ENCODE results near the gene MYO7A. TPM values are rescaled to one million over a fixed set of nuclear protein-coding genes. Genes with fewer than 3 reads are reported as not detected.

Gene MYO7A
- total RNA-seq, 2 experiments from 2014 or later, result not detected

DNA sequence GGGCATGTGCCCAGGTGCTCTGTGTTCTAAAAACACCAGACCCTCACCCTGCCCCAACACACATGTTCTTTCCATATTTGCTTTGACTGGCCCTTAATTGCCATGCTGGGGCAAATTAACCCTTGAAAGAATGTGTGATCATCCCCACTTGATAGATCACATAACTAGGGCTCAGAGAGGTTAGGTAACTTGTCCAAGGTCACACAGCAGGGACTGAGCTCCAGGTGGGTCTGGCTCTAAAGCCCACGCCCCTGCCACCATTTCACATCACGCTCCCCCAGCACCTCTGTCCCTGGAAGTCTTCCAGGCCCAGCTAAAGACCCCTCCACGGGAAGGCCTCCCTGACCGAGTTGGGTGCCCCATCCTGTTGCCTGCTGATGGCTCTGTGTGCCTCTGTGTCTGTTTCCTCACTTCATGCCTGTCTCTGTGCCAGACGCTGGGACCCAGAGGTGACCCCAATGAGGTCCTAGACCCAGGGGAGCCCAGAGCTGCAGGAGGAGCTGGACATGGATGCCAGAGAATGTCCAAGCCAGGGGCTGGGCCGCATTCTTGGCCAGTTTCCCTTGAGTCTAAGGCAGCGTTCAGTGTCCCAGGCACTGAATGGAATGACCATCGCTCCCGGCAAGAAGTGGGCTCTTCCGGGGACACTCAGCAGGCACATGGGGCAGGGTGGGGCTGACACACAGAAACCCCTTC lies 79.7 kb downstream of the MYO7A start:
- no peak for DNase-seq
- CTCF ChIA-PET, result no interaction called here
- no peak overlapping the region for H3K27ac Mint-ChIP-seq
- no peak overlapping the region for H3K4me3 Mint-ChIP-seq
- H3K9me3 Mint-ChIP-seq, result no peaks in the 10 kb centered on the region
- intact Hi-C loops (cut with micrococcal nuclease), result no loop called here
- no peaks in the 10 kb centered on the region for H3K36me3 Mint-ChIP-seq (ENCODE audit: low read depth)
- no peaks in the 10 kb centered on the region for H3K27me3 Mint-ChIP-seq (ENCODE audit: low read depth)
- no peaks in the 10 kb centered on the region for H3K4me1 Mint-ChIP-seq (ENCODE audit: low read depth)

DNA sequence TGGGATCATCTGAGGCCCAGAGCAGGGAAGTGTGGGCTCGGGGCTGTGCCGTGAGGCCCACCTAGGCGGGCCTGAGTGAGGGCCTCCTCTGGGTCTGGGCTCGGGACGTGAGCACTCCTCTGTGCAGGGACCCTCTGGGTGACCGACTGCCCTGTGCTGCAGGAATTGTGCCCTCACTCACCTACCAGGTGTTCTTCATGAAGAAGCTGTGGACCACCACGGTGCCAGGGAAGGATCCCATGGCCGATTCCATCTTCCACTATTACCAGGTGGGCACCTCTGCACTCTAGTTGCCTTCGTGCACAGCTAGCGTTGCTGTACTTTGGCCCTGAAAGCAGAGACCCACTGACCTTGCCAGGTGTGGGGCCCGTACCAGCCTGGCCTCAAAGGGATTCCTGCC lies 80.5 kb downstream of the MYO7A start:
- H3K4me1 Mint-ChIP-seq (ENCODE audit: low read depth), result no peaks in the 10 kb centered on the region
- no peaks in the 10 kb centered on the region for H3K36me3 Mint-ChIP-seq (ENCODE audit: low read depth)
- H3K27ac Mint-ChIP-seq, result no peak overlapping the region
- CTCF ChIA-PET, result no interaction called here
- no peaks in the 10 kb centered on the region for H3K27me3 Mint-ChIP-seq (ENCODE audit: low read depth)
- no peak overlapping the region for H3K4me3 Mint-ChIP-seq
- H3K9me3 Mint-ChIP-seq, result no peaks in the 10 kb centered on the region
- intact Hi-C loops (cut with micrococcal nuclease), result no loop called here
- no peak for DNase-seq

DNA sequence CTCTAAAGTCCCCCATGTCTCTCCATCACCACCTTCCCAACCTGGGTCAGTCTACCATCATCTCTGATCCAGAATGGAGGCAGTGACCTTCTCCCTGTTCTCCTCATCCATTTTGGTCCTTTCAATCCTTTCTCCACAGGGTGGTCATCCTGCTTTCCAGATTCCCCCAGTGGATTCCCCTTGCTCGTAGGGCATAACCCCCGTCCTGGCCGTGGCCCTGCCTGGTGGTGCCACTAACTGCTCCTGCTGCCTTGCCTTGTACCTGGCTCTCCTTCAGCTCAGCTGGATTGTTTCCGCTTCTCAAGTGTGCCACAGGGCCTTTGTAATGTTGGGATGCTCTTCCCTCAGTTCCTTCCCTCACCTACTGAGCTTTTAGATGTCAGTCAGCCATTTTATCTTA lies 81.6 kb downstream of the MYO7A start:
- Mint-ChIP-seq H3K9me3 (no peaks in the 10 kb centered on the region), H3K27me3 (ENCODE audit: low read depth) (no peaks in the 10 kb centered on the region), H3K27ac (no peak overlapping the region), H3K4me3 (no peak overlapping the region), H3K4me1 (ENCODE audit: low read depth) (no peaks in the 10 kb centered on the region), H3K36me3 (ENCODE audit: low read depth) (no peaks in the 10 kb centered on the region)
- intact Hi-C loops (cut with micrococcal nuclease), result no loop called here
- DNase-seq, result no peak
- CTCF ChIA-PET, result no interaction called here

DNA sequence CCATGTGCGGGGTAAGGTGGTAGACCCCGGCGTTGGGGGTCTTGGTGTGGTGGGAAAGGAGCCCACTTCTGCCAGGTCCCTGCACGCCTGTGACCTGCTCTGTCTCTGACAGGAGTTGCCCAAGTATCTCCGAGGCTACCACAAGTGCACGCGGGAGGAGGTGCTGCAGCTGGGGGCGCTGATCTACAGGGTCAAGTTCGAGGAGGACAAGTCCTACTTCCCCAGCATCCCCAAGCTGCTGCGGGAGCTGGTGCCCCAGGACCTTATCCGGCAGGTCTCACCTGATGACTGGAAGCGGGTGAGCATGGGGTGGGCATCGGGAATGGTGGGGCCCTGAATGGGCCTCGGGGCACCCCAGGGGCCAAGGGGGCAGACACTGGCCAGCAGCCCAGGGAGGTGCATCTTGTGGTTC lies 83.0 kb downstream of the MYO7A start:
- Mint-ChIP-seq H3K9me3 (no peaks in the 10 kb centered on the region), H3K4me1 (ENCODE audit: low read depth) (no peaks in the 10 kb centered on the region), H3K4me3 (no peak overlapping the region), H3K27me3 (ENCODE audit: low read depth) (no peaks in the 10 kb centered on the region), H3K36me3 (ENCODE audit: low read depth) (no peaks in the 10 kb centered on the region), H3K27ac (no peak overlapping the region)
- no peak for DNase-seq
- intact Hi-C loops (cut with micrococcal nuclease), result no loop called here
- CTCF ChIA-PET, result no interaction called here

DNA sequence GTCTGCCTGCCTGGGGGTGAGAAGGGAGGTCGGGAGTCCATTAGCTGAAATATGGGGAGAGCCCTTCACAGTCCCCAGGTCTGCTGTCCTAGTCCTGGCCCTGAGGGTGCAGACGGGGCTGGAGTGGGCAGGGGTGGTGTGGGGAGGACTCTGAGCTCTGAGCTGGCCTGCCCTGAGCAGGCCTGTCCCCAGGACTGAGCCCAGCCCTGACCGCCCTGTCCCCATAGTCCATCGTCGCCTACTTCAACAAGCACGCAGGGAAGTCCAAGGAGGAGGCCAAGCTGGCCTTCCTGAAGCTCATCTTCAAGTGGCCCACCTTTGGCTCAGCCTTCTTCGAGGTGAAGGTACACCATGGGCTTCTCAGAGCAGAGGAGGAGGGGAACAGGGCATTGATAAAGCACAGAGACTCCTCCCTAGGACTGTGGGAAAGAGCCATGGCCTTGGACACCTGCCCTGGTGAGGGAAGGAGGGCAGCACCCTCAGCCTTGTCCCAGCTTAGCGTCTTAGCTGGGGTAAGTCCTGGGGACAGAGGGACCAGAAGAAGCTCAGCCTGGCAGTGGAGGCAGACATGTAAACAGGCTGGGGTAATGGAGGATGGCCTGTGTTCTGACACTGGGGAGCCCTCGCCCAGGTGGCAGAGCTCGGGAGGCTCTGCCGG lies 83.7 kb downstream of the MYO7A start:
- no peaks in the 10 kb centered on the region for H3K4me1 Mint-ChIP-seq (ENCODE audit: low read depth)
- CTCF ChIA-PET, result interaction anchor here (0.9 kb wide), 1 partner anchor 18 kb away, joined by 3 read pairs; no protein-coding TSS in a partner anchor
- H3K27me3 Mint-ChIP-seq (ENCODE audit: low read depth), result no peaks in the 10 kb centered on the region
- no peak overlapping the region for H3K27ac Mint-ChIP-seq
- DNase-seq, result no peak
- no peaks in the 10 kb centered on the region for H3K9me3 Mint-ChIP-seq
- H3K4me3 Mint-ChIP-seq, result no peak overlapping the region
- H3K36me3 Mint-ChIP-seq (ENCODE audit: low read depth), result no peaks in the 10 kb centered on the region
- intact Hi-C loops (cut with micrococcal nuclease), result no loop called here

DNA sequence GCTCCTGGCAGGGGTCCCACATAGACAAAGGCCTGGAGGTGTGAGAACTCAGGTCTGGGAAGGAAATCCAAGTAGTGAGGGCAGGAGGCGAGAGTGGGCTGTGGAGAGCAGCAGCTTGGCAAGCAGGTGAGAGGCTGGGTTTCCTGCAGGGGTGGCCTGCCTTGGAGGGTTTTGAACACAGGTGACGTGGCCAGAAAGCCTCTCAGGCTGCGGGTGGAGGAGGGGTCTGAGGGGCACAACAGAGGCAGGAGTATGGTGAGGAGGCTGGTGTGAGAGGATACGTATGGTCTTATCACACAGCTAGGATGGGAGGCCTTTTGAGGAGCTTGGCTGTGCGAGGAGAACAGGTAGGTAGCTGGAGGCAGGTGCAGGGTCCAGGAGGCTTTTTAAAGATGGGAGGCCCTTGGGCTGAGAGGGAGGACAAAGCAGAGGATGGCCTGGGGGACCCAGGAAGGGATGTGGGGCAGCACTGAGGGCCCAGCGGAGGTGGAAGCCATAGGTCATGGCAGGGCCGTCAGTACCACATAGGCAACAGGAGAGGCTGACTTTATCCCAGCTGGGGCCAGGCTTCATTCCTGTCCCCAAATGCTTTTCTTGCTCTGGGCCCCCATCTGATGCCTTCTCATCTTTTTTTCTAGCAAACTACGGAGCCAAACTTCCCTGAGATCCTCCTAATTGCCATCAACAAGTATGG lies 84.4 kb downstream of the MYO7A start:
- H3K4me3 Mint-ChIP-seq, result no peak overlapping the region
- DNase-seq, result no peak
- no peaks in the 10 kb centered on the region for H3K4me1 Mint-ChIP-seq (ENCODE audit: low read depth)
- CTCF ChIA-PET, result interaction anchor here (0.9 kb wide), 1 partner anchor 19 kb away, joined by 3 read pairs; no protein-coding TSS in a partner anchor
- no peaks in the 10 kb centered on the region for H3K27me3 Mint-ChIP-seq (ENCODE audit: low read depth)
- H3K9me3 Mint-ChIP-seq, result no peaks in the 10 kb centered on the region
- no peak overlapping the region for H3K27ac Mint-ChIP-seq
- H3K36me3 Mint-ChIP-seq (ENCODE audit: low read depth), result no peaks in the 10 kb centered on the region
- intact Hi-C loops (cut with micrococcal nuclease), result no loop called here

DNA sequence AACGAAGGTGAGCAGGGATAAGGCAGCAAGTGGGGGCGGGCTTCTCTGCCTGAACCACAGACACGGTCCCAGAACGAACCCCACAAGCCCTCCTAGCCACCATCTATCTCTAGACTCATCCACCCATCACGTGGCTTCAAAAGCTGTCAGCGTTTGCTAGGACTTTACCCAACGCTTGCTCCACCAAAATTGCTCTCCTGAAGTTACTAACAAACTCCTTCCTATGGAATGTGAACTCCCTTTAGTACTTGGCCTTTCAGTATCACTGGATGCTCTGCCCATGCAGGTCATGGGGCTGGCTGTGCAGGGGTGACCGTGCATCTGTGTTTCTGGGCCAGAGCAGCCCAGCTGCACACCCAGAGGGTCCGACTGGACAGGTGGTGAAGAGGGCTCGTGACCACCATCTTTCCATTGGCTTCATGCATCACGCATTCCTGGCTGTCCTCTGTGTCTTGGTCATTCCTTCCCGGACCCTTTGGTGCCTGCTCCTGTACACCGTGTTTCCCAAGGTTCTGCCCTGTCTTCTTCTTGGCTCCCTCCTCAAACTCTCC lies 85.1 kb downstream of the MYO7A start:
- no peaks in the 10 kb centered on the region for H3K36me3 Mint-ChIP-seq (ENCODE audit: low read depth)
- no peaks in the 10 kb centered on the region for H3K27me3 Mint-ChIP-seq (ENCODE audit: low read depth)

DNA sequence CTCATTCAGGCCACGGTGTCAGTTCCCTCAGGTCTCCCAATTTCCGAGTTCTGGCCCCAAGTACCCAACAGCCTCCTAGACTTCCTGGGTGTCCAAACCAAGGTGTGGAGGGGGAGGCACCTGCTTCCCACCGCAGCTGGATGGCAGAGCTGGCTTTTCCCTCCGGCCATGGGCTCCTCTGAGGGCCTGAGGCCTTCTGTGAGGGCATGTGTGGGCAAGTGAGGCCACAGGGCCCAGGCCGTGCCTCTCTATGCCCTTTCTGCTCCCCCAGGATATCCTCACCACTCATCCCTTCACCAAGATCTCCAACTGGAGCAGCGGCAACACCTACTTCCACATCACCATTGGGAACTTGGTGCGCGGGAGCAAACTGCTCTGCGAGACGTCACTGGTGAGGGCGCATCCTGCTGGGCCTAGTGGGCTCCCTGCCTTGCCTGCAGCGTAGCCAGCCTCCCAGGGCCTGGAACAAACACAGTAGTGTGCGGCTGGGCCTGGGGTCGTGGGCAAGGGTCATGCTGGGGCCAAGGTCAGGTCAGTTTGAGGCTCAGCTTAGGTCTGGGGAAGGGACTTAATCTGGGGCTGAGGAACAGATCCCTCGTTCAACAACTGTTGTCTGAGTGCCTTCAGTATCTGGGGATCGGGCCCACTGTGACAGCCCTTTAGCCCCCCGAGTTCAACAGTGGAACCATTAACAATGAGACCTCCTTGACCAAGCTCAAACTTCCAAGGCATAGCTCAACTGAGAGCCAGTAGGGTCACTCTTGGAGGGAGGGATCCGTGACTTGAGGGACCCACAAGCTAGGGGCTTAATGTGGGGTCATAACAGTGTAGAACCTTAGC lies 85.8 kb downstream of the MYO7A start:
- Mint-ChIP-seq H3K4me3 (no peak overlapping the region), H3K36me3 (ENCODE audit: low read depth) (no peaks in the 10 kb centered on the region), H3K4me1 (ENCODE audit: low read depth) (no peaks in the 10 kb centered on the region), H3K9me3 (no peaks in the 10 kb centered on the region), H3K27me3 (ENCODE audit: low read depth) (no peaks in the 10 kb centered on the region), H3K27ac (no peak overlapping the region)
- intact Hi-C loops (cut with micrococcal nuclease), result no loop called here
- no peak for DNase-seq
- CTCF ChIA-PET, result no interaction called here

More for the DNA sequence above, 85.1 kb downstream of the MYO7A start:
- intact Hi-C loops (cut with micrococcal nuclease), result no loop called here
- no peak for DNase-seq
- H3K4me3 Mint-ChIP-seq, result no peak overlapping the region
- H3K9me3 Mint-ChIP-seq, result no peaks in the 10 kb centered on the region
- no peaks in the 10 kb centered on the region for H3K4me1 Mint-ChIP-seq (ENCODE audit: low read depth)
- CTCF ChIA-PET, result no interaction called here
- H3K27ac Mint-ChIP-seq, result no peak overlapping the region

DNA sequence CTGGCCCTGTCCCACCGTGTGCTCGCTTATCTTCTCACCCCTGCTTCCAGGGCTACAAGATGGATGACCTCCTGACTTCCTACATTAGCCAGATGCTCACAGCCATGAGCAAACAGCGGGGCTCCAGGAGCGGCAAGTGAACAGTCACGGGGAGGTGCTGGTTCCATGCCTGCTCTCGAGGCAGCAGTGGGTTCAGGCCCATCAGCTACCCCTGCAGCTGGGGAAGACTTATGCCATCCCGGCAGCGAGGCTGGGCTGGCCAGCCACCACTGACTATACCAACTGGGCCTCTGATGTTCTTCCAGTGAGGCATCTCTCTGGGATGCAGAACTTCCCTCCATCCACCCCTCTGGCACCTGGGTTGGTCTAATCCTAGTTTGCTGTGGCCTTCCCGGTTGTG lies 86.5 kb downstream of the MYO7A start:
- Mint-ChIP-seq H3K4me3 (no peak overlapping the region), H3K4me1 (ENCODE audit: low read depth) (no peaks in the 10 kb centered on the region), H3K9me3 (no peaks in the 10 kb centered on the region), H3K27me3 (ENCODE audit: low read depth) (no peaks in the 10 kb centered on the region), H3K36me3 (ENCODE audit: low read depth) (no peaks in the 10 kb centered on the region), H3K27ac (no peak overlapping the region)
- no peak for DNase-seq
- intact Hi-C loops (cut with micrococcal nuclease), result no loop called here
- CTCF ChIA-PET, result interaction anchor here (0.6 kb wide), 1 partner anchor 230 kb away, joined by 4 read pairs; no protein-coding TSS in a partner anchor

DNA sequence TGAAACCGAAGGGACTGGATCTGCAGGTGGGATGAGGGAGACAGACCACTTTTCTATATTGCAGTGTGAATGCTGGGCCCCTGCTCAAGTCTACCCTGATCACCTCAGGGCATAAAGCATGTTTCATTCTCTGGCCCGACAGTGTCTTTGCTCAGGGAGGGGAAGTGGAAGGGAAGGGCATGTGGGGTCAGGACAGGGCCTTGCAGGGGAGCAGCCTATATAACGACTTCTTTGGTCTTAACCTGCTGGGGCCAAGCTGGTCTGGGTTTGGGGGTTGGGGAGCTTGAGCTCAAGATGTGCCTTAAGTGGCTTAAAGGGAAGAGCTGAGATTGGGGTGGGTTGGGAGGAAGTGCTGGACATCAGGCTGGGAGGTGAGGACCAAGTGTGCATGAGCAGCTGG lies 87.1 kb downstream of the MYO7A start:
- intact Hi-C loops (cut with micrococcal nuclease), result no loop called here
- Mint-ChIP-seq H3K9me3 (no peaks in the 10 kb centered on the region), H3K4me3 (no peak overlapping the region), H3K36me3 (ENCODE audit: low read depth) (no peaks in the 10 kb centered on the region), H3K27me3 (ENCODE audit: low read depth) (peaks cover 5% of the 10 kb centered on the region), H3K27ac (no peak overlapping the region), H3K4me1 (ENCODE audit: low read depth) (no peaks in the 10 kb centered on the region)
- CTCF ChIA-PET, result interaction anchor here (0.6 kb wide), 1 partner anchor 229 kb away, joined by 4 read pairs; no protein-coding TSS in a partner anchor
- DNase-seq, result no peak

DNA sequence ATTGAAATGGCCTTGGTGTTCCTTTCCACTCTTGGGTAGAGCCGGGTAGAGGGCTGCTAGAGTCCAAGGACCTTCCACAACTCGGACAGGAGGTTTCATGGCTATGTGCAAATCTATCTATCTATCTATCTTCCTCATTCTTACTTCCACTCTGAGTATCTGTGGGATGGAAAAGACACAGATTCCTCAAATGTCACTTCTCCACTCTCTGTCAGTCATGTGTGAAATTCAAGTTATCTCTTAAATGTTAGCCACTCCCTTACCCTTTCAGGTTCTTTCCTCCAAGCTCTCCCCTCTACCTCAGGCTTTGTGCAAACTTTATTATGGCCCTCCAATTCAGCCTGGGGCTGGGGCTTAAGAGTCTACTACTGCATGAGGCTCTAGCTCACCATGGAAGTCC lies 89.1 kb downstream of the MYO7A start:
- Mint-ChIP-seq H3K4me1 (ENCODE audit: low read depth) (no peaks in the 10 kb centered on the region), H3K9me3 (no peaks in the 10 kb centered on the region)

DNA sequence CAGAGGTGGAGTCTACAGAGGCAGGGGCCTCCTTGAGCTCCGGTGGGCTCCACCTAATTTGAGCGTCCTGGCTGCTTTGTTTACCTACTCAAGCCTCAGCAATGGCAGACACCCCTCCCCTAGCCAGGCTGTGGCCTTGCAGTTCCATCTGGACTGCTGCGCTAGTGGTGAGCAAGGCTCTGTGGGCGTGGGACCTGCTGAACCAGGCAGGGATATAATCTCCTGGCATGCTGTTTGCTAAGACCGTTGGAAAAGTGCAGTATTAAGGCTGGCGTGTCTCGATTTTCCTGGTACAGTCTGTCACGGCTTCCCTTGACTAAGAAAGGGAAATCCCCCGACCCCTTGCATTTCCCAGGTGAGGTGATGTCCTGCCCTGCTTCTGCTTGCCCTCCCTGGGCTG lies 95.8 kb downstream of the MYO7A start:
- H3K27me3 Mint-ChIP-seq (ENCODE audit: low read depth), result peaks cover 21% of the 10 kb centered on the region
- H3K27ac Mint-ChIP-seq, result no peak overlapping the region

More for the DNA sequence above, 89.1 kb downstream of the MYO7A start:
- Mint-ChIP-seq H3K4me3 (no peak overlapping the region), H3K36me3 (ENCODE audit: low read depth) (no peaks in the 10 kb centered on the region), H3K27me3 (ENCODE audit: low read depth) (peaks cover 12% of the 10 kb centered on the region), H3K27ac (no peak overlapping the region)
- DNase-seq, result no peak
- CTCF ChIA-PET, result no interaction called here
- intact Hi-C loops (cut with micrococcal nuclease), result no loop called here

More for the DNA sequence above, 95.8 kb downstream of the MYO7A start:
- H3K4me1 Mint-ChIP-seq (ENCODE audit: low read depth), result no peaks in the 10 kb centered on the region
- H3K4me3 Mint-ChIP-seq, result no peak overlapping the region
- DNase-seq, result no peak
- intact Hi-C loops (cut with micrococcal nuclease), result no loop called here
- H3K9me3 Mint-ChIP-seq, result no peaks in the 10 kb centered on the region
- CTCF ChIA-PET, result no interaction called here
- H3K36me3 Mint-ChIP-seq (ENCODE audit: low read depth), result no peaks in the 10 kb centered on the region

All from activated naive CD4-positive, alpha-beta T cell treated with anti-CD3 and anti-CD28 coated beads for 36 hours (primary cell).